Cardiac muscle cell (in vitro differentiated cells and primary cell): ENCODE measurements around the gene CANT1. TPM values are rescaled to one million over a fixed set of nuclear protein-coding genes. Genes with fewer than 3 reads are reported as not detected.

Source experiments
- DNase-seq, 2 donors: peaks; one replicate each; pipeline versions ENCODE4 v3.0.0 to v3.0.0-alpha.2; 2010 to 2017; ENCODE audit warnings: low read depth in 1 of 2, low spot score in 1 of 2
- H3K27ac ChIP-seq: fragments of 200-600 bp; sonication (generic); 2 replicates; pipeline ENCODE4 v1.5.1; 2016
- H3K27me3 ChIP-seq: fragments of 200-600 bp; sonication (generic); 2 replicates; pipeline ENCODE4 v1.6.0; 2016; ENCODE audit warnings: control low read depth
- H3K36me3 ChIP-seq: fragments of 200-600 bp; sonication (generic); 2 replicates; pipeline ENCODE4 v1.5.1; 2016; ENCODE audit warnings: control low read depth
- H3K4me1 ChIP-seq: fragments of 200-600 bp; sonication (generic); 2 replicates; pipeline ENCODE4 v1.8.1; 2017; ENCODE audit warnings: low read depth, mild to moderate bottlenecking, mixed run types
- H3K4me3 ChIP-seq: fragments of 200-600 bp; sonication (generic); 2 replicates; pipeline ENCODE4 v1.5.1; 2016; ENCODE audit warnings: mild to moderate bottlenecking
- H3K9me3 ChIP-seq: fragments of 200-600 bp; sonication (generic); 2 replicates; pipeline ENCODE4 v1.5.1; 2017; ENCODE audit warnings: low read depth, mild to moderate bottlenecking, control low read depth
- CTCF ChIP-seq: IDR thresholded peaks from 2 replicates; pipeline ENCODE4 v1.5.1; 2012; ENCODE audit warnings: low read depth, mild to moderate bottlenecking, low read length
- polyA plus RNA-seq: library from polyadenylated mRNA; unstranded; fragments of >200 nt; fragmentation: Nextera tagmentation; extraction: Ambion mirVana; gene quantifications from 2 replicates; pipeline ENCODE4 v1.2.1, GENCODE V29; 2016
- total RNA-seq: library from RNA; depleted of rRNA; stranded (reverse); fragments of >200 nt; gene quantifications from 2 replicates; pipeline ENCODE4 v1.2.3, GENCODE V29; 2016

The CANT1 gene
- total and polyA plus RNA-seq, 2 experiments from 2014 or later, result 33.6 to 55.3 TPM

GRCh38 chr17:78986048-78986648, 23.4 kb downstream of the CANT1 start:
- TF ChIP-seq CTCF, result peak; percentile 54
- H3K36me3 ChIP-seq, result peaks cover under 1% of the 10 kb centered on the region
- peaks cover 16% of the 10 kb centered on the region for H3K4me1 ChIP-seq
- peak overlapping the region; percentile 46 for H3K27ac ChIP-seq
- H3K27me3 ChIP-seq, result no peaks in the 10 kb centered on the region
- H3K4me3 ChIP-seq, result no peak overlapping the region
- peak in 1 of 2 donors; percentile 80 for DNase-seq
- no peaks in the 10 kb centered on the region for H3K9me3 ChIP-seq

- no peak overlapping the region for H3K27ac ChIP-seq
- no peaks in the 10 kb centered on the region for H3K9me3 ChIP-seq
- H3K36me3 ChIP-seq, result no peaks in the 10 kb centered on the region
- no peak for DNase-seq
- H3K4me1 ChIP-seq, result peaks cover 18% of the 10 kb centered on the region
- no peak for TF ChIP-seq CTCF
- H3K27me3 ChIP-seq, result no peaks in the 10 kb centered on the region
- no peak overlapping the region for H3K4me3 ChIP-seq
Measured at GRCh38 chr17:78985395-78985794, 24.2 kb downstream of the CANT1 start.

- Histone ChIP-seq H3K36me3 (no peaks in the 10 kb centered on the region), H3K27me3 (no peaks in the 10 kb centered on the region), H3K4me1 (peaks cover 16% of the 10 kb centered on the region), H3K4me3 (no peak overlapping the region), H3K9me3 (no peaks in the 10 kb centered on the region), H3K27ac (peak overlapping the region; percentile 85)
- DNase-seq, result no peak
- TF ChIP-seq CTCF, result no peak
Measured at GRCh38 chr17:78981010-78981888, 28.3 kb downstream of the CANT1 start.

- no peaks in the 10 kb centered on the region for H3K9me3 ChIP-seq
- no peaks in the 10 kb centered on the region for H3K27me3 ChIP-seq
- peaks cover 16% of the 10 kb centered on the region for H3K4me1 ChIP-seq
- H3K36me3 ChIP-seq, result no peaks in the 10 kb centered on the region
- no peak for DNase-seq
- no peak for TF ChIP-seq CTCF
- H3K27ac ChIP-seq, result peak overlapping the region; percentile 85
- H3K4me3 ChIP-seq, result no peak overlapping the region
Measured at GRCh38 chr17:78980624-78980972, 29.0 kb downstream of the CANT1 start.

GRCh38 chr17:78979780-78980623, 29.6 kb downstream of the CANT1 start, which contains the start of gene LGALS3BP:
TSS of gene LGALS3BP (minus strand) at chr17:78979923. CDS start at chr17:78977191, 2,732 bp downstream.
- TF ChIP-seq CTCF, result no peak
- Histone ChIP-seq H3K27me3 (no peaks in the 10 kb centered on the region), H3K36me3 (no peaks in the 10 kb centered on the region), H3K9me3 (no peaks in the 10 kb centered on the region), H3K4me1 (peaks cover 20% of the 10 kb centered on the region), H3K4me3 (peak within 1 kb of the TSS; percentile 12), H3K27ac (peak within 1 kb of the TSS; percentile 85)
- DNase-seq, result peak; percentile 78 to 95
